GM12878 (cell line): ENCODE data around the gene MANF. TPM values are rescaled to one million over a fixed set of nuclear protein-coding genes. Genes with fewer than 3 reads are reported as not detected.

Source experiments
- ATAC-seq: fragments of 200-7000 bp; cut with Tn5 transposase; 3 replicates; pipeline ENCODE4 v1.9.1; 2020; ENCODE audit warnings: mild to moderate bottlenecking, moderate library complexity
- BruUV-seq: library from RNA; stranded (reverse); fragments of 400-500 nt; replicated peaks from 2 replicates; lab custom pipeline; 2021; lab: Mats Ljungman, UMichigan
- CTCF ChIA-PET: fragments of 300-600 bp; sonication (Branson Sonifier 250); formaldehyde crosslinking; extraction: SDS; loops from one replicate; lab custom pipeline; 2021; ENCODE audit warnings: inconsistent platforms; lab: Yijun Ruan, JAX
- POLR2A ChIA-PET: fragments of 350-600 bp; formaldehyde crosslinking; extraction: SDS; loops from one replicate; lab custom pipeline; 2021; ENCODE audit warnings: inconsistent platforms; lab: Charles Lee
- RAD21 ChIA-PET: fragments of 300-600 bp; sonication (Branson Sonifier 250); formaldehyde crosslinking; loops from one replicate; lab custom pipeline; 2023; ENCODE audit warnings: antibody characterized with exemption; ENCODE audit not compliant: unreplicated experiment; lab: Charles Lee
- SMC1A ChIA-PET: fragments of 300-600 bp; sonication (Branson Sonifier 250); formaldehyde crosslinking; loops from one replicate; lab custom pipeline; 2023; ENCODE audit not compliant: unreplicated experiment, uncharacterized antibody; lab: Charles Lee
- DNase-seq: peaks from one replicate; pipeline ENCODE4 v3.0.0-alpha.2; 2011; ENCODE audit warnings: low read depth, low spot score
- FAIRE-seq: peaks from 3 replicates; lab custom pipeline; 2011; peaks lifted over from hg19 to GRCh38; lab: Jason Lieb, UNC
- H2AFZ ChIP-seq: 2 replicates; pipeline ENCODE4 v1.6.0; 2011; ENCODE audit warnings: low read depth, low read length, control low read depth; ENCODE audit not compliant: control insufficient read depth
- H3K27ac ChIP-seq: 2 replicates; pipeline ENCODE4 v1.5.1; 2011; ENCODE audit warnings: control low read depth; ENCODE audit not compliant: control insufficient read depth, insufficient read depth
- H3K27me3 ChIP-seq, 2 experiments: replicated peaks in 1 of 2; 2 replicates each; pipeline versions ENCODE4 v1.6.0 to v1.6.1; 2011; ENCODE audit warnings: low read length in 1 of 2; ENCODE audit not compliant: control insufficient read depth in 2 of 2, insufficient read depth in 2 of 2
- H3K36me3 ChIP-seq, 2 experiments: 2 replicates each; pipeline ENCODE4 v1.5.1; 2011; ENCODE audit warnings: low read length in 1 of 2; ENCODE audit not compliant: control insufficient read depth in 2 of 2, insufficient read depth in 2 of 2
- H3K4me1 ChIP-seq: 2 replicates; pipeline ENCODE4 v1.6.1; 2011; ENCODE audit warnings: mild to moderate bottlenecking, low read length, moderate library complexity, mixed read lengths; ENCODE audit not compliant: control insufficient read depth, insufficient read depth
- H3K4me2 ChIP-seq: 2 replicates; pipeline ENCODE4 v1.6.0; 2011; ENCODE audit warnings: control low read depth; ENCODE audit not compliant: control insufficient read depth, insufficient read depth
- H3K4me3 ChIP-seq: fragments of 200-600 bp; sonication (generic); 2 replicates; pipeline ENCODE4 v1.5.1; 2016
- H3K79me2 ChIP-seq: 2 replicates; pipeline ENCODE4 v1.6.0; 2011; ENCODE audit warnings: low read length; ENCODE audit not compliant: control insufficient read depth, insufficient read depth
- H3K9ac ChIP-seq: 2 replicates; pipeline ENCODE4 v1.8.0; 2011; ENCODE audit warnings: low read length, control low read depth, mixed read lengths; ENCODE audit not compliant: control insufficient read depth, insufficient read depth
- H3K9me3 ChIP-seq: replicated peaks from 3 replicates; pipeline ENCODE4 v1.5.1; 2011; ENCODE audit warnings: mild to moderate bottlenecking, low read length; ENCODE audit not compliant: control insufficient read depth, insufficient read depth
- H4K20me1 ChIP-seq: 2 replicates; pipeline ENCODE4 v1.6.0; 2011; ENCODE audit not compliant: control insufficient read depth, insufficient read depth
- BACH1 ChIP-seq: fragments of 450-650 bp; IDR thresholded peaks from 2 replicates; pipeline ENCODE4 v1.6.1; 2017; ENCODE audit warnings: mild to moderate bottlenecking, borderline replicate concordance
- BHLHE40 ChIP-seq, 2 experiments: fragments of 450-650 bp in 1 of 2; IDR thresholded peaks; 2 replicates each; pipeline ENCODE4 v1.6.1; 2011 to 2017; ENCODE audit warnings: low read depth in 2 of 2, borderline replicate concordance in 1 of 2, improper control_type of control experiment in 1 of 2, low read length in 1 of 2, mild to moderate bottlenecking in 1 of 2
- CHD4 ChIP-seq: fragments of 200-600 bp; sonication (generic); IDR thresholded peaks from 2 replicates; pipeline ENCODE4 v1.6.1; 2016; ENCODE audit warnings: mild to moderate bottlenecking
- HCFC1 ChIP-seq: fragments of 150-350 bp; IDR thresholded peaks from 2 replicates; pipeline ENCODE4 v1.6.1; 2014; ENCODE audit warnings: low read length
- HDGF ChIP-seq: fragments of 450-650 bp; IDR thresholded peaks from 2 replicates; pipeline ENCODE4 v1.6.1; 2016; ENCODE audit warnings: antibody characterized with exemption
- IKZF2 ChIP-seq, 2 experiments: fragments of 450-650 bp; IDR thresholded peaks; 2 replicates each; pipeline ENCODE4 v1.6.1; 2017; ENCODE audit warnings: mild to moderate bottlenecking in 2 of 2, moderate library complexity in 2 of 2
- KDM1A ChIP-seq: fragments of 200-600 bp; sonication (generic); IDR thresholded peaks from 2 replicates; pipeline ENCODE4 v1.6.1; 2016; ENCODE audit warnings: borderline replicate concordance
- MEF2B ChIP-seq: fragments of 450-650 bp; IDR thresholded peaks from 2 replicates; pipeline ENCODE4 v1.6.1; 2018; ENCODE audit warnings: mild to moderate bottlenecking, moderate library complexity; ENCODE audit not compliant: partially characterized antibody, poor library complexity, severe bottlenecking
- NBN ChIP-seq: fragments of 450-650 bp; IDR thresholded peaks from 2 replicates; pipeline ENCODE4 v1.6.1; 2016
- PAX5 ChIP-seq: IDR thresholded peaks from 2 replicates; pipeline ENCODE4 v1.6.1; 2011; ENCODE audit warnings: low read depth, low read length, borderline replicate concordance
- POLR2AphosphoS5 ChIP-seq: IDR thresholded peaks from 2 replicates; pipeline ENCODE4 v1.6.1; 2011; ENCODE audit warnings: mild to moderate bottlenecking, low read length, inconsistent platforms
- SRF ChIP-seq, 2 experiments: IDR thresholded peaks; 2 replicates each; pipeline ENCODE4 v1.6.1; 2011; ENCODE audit warnings: low read depth in 2 of 2, low read length in 2 of 2, mild to moderate bottlenecking in 1 of 2, moderate library complexity in 1 of 2
- SUZ12 ChIP-seq: fragments of 200-600 bp; sonication (generic); IDR thresholded peaks from one replicate; pipeline ENCODE4 v1.6.1; 2018; ENCODE audit warnings: antibody characterized with exemption, mild to moderate bottlenecking; ENCODE audit not compliant: unreplicated experiment
- WRNIP1 ChIP-seq: IDR thresholded peaks from 2 replicates; pipeline ENCODE4 v1.6.1; 2011; ENCODE audit warnings: low read depth, low read length, improper control_type of control experiment, borderline replicate concordance
- ZBED1 ChIP-seq: IDR thresholded peaks from 2 replicates; pipeline ENCODE4 v1.6.1; 2016; ENCODE audit warnings: borderline replicate concordance
- WGBS: methylation state at CpG from one replicate; pipeline ENCODE4 v1.1.6; 2016; ENCODE audit warnings: low lambda C conversion rate; ENCODE audit not compliant: insufficient replicate concordance, insufficient coverage; ENCODE audit errors: missing lambda C conversion rate; 5-methylcytosine and 5-hydroxymethylcytosine counted together
- in situ Hi-C: fragments of 300-500 bp; cut with MboI; formaldehyde crosslinking; loops from 9 replicates; pipeline ENCODE4 v1.14.3; 2018; ENCODE audit warnings: mixed read lengths
- intact Hi-C: fragments of 100-400 bp; cut with micrococcal nuclease; formaldehyde crosslinking; loops from one replicate; pipeline ENCODE4 v1.14.2; 2022; ENCODE audit not compliant: unreplicated experiment
- polyA plus RNA-seq, 11 experiments: library from polyadenylated mRNA; depleted of rRNA in 4 of 11; unstranded in 6 of 11; stranded (reverse) in 5 of 11; fragments of >200 nt; fragmentation: Nextera tagmentation in 4 of 11; fragmentation: Illumina TruSeq in 1 of 11; extraction: Ambion mirVana in 4 of 11; extraction: Trizol in 1 of 11; gene quantifications; 1 replicate in 1 of 11; 2 replicates in 10 of 11; pipeline versions ENCODE4 v1.2.1 to v1.2.3, GENCODE V29; 2011 to 2016; ENCODE audit warnings: inconsistent platforms in 2 of 11, missing spikeins in 2 of 11, low read depth in 1 of 11
- total RNA-seq, 4 experiments: library from RNA; depleted of rRNA in 3 of 4; stranded (reverse); fragments of >200 nt in 3 of 4; fragmentation: Illumina TruSeq in 1 of 4; extraction: Trizol in 1 of 4; gene quantifications; 2 replicates each; pipeline versions ENCODE4 v1.2.1 to v1.2.3, GENCODE V29; 2013 to 2021
- TF ChIP-seq, protein P1 (sequence below): IDR thresholded peaks from 2 replicates; pipeline ENCODE4 v1.6.1; 2012; ENCODE audit warnings: low read depth, low read length, improper control_type of control experiment
- TF ChIP-seq, protein P2 (sequence below): fragments of 450-650 bp; formaldehyde crosslinking; IDR thresholded peaks from 2 replicates; pipeline ENCODE4 v1.4.0; 2020; ENCODE audit warnings: mild to moderate bottlenecking, moderate library complexity
- TF ChIP-seq, protein P3 (sequence below): IDR thresholded peaks from 2 replicates; pipeline ENCODE4 v1.6.1; 2011; ENCODE audit warnings: borderline replicate concordance, low read depth, mild to moderate bottlenecking, moderate library complexity, low read length; ENCODE audit not compliant: insufficient read depth, poor library complexity, severe bottlenecking

MANF gene
- total and polyA plus RNA-seq, 10 of the 15 experiments (the other 5 are each of a cell fraction or from before 2014, with no cell fraction given): 22.0 to 120 (median 82.9) TPM

DNA sequence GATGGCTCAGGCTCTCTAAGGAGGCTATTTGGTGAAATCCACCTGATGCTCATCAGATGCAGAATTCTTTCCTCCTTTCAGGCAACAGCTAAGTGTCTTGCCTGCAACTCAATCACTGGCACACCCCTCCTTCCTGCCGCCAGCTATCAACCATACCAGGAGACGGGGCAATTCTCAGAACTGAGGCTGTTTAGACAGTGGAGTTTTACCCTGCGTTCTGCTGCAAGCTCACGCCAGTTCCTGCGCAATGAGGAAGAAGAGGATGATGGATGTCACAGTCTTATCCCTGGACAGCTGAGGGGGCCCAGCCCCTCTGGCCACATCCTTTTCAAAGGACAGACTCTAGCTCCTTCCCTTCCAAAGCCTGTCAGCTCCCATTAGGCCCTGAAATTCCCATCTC is 7.0 kb upstream of the MANF start (continued):
- TF ChIP-seq, protein P1, sequence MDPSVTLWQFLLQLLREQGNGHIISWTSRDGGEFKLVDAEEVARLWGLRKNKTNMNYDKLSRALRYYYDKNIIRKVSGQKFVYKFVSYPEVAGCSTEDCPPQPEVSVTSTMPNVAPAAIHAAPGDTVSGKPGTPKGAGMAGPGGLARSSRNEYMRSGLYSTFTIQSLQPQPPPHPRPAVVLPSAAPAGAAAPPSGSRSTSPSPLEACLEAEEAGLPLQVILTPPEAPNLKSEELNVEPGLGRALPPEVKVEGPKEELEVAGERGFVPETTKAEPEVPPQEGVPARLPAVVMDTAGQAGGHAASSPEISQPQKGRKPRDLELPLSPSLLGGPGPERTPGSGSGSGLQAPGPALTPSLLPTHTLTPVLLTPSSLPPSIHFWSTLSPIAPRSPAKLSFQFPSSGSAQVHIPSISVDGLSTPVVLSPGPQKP: no peak
- TF ChIP-seq SUZ12 (no peak), ZBED1 (no peak), BHLHE40 (IDR thresholded peaks at IDR 0.05; ENCODE audit: borderline replicate concordance in 1 of 2, low read depth in 2 of 2, low read length in 1 of 2) (no peak), POLR2AphosphoS5 (no peak), HCFC1 (no peak)
- TF ChIP-seq, protein P2, sequence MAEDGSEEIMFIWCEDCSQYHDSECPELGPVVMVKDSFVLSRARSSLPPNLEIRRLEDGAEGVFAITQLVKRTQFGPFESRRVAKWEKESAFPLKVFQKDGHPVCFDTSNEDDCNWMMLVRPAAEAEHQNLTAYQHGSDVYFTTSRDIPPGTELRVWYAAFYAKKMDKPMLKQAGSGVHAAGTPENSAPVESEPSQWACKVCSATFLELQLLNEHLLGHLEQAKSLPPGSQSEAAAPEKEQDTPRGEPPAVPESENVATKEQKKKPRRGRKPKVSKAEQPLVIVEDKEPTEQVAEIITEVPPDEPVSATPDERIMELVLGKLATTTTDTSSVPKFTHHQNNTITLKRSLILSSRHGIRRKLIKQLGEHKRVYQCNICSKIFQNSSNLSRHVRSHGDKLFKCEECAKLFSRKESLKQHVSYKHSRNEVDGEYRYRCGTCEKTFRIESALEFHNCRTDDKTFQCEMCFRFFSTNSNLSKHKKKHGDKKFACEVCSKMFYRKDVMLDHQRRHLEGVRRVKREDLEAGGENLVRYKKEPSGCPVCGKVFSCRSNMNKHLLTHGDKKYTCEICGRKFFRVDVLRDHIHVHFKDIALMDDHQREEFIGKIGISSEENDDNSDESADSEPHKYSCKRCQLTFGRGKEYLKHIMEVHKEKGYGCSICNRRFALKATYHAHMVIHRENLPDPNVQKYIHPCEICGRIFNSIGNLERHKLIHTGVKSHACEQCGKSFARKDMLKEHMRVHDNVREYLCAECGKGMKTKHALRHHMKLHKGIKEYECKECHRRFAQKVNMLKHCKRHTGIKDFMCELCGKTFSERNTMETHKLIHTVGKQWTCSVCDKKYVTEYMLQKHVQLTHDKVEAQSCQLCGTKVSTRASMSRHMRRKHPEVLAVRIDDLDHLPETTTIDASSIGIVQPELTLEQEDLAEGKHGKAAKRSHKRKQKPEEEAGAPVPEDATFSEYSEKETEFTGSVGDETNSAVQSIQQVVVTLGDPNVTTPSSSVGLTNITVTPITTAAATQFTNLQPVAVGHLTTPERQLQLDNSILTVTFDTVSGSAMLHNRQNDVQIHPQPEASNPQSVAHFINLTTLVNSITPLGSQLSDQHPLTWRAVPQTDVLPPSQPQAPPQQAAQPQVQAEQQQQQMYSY: no peak

DNA sequence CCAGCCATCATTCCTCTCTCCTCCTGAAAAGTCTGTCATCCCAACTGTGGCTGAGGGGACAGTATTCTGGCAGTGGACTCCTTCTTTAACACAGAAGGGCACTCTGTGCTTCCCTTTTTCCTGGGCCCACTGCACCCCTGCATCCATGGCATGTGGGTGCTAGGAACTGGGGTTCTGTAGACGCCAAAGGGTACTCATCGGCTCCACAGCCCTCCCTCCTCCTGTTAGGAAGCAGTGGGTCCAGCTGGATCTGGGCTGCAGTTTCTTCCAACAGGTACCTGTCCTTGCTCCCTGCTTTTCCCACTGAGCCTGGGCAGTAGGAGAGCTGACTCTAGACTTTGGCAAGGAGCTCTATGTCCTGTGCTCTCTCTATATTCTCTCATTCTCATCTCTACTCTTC is 6.4 kb upstream of the MANF start:
- intact Hi-C loops (no loop called here), in situ Hi-C loops (loop anchor here (5.0 kb wide), 2 partner anchors 411 to 761 kb away; partner anchors contain the start of gene MAPKAPK3)
- no TSS peak for BruUV-seq
- 79% methylated on average over 2 of the region's 2 CpGs for WGBS
- Histone ChIP-seq H4K20me1 (no peaks in the 10 kb centered on the region), H3K4me1 (peaks cover 8% of the 10 kb centered on the region), H3K9me3 (no peaks in the 10 kb centered on the region), H3K36me3 (no peaks in the 10 kb centered on the region), H3K4me3 (no peak overlapping the region), H3K27me3 (no peaks in the 10 kb centered on the region; a peak in 1 of 4 replicates), H3K4me2 (no peak overlapping the region), H3K9ac (no peak overlapping the region), H2AFZ (no peak overlapping the region), H3K79me2 (peaks cover 7% of the 10 kb centered on the region), H3K27ac (no peak overlapping the region)
- DNase-seq (no peak), ATAC-seq (no peak), FAIRE-seq (no peak)
- ChIA-PET CTCF (interaction anchor here (2.6 kb wide), 1 partner anchor 10 kb away, joined by 13 read pairs; no protein-coding TSS in a partner anchor), RAD21 (no interaction called here), POLR2A (no interaction called here), SMC1A (interaction anchor here (1.2 kb wide), 1 partner anchor 763 kb away, joined by 3 read pairs; no protein-coding TSS in a partner anchor)
- TF ChIP-seq IKZF2 (IDR thresholded peaks at IDR 0.05): no peak
- no peak for TF ChIP-seq PAX5
- TF ChIP-seq WRNIP1: no peak
- TF ChIP-seq BACH1: no peak
- TF ChIP-seq MEF2B: no peak
- no peak for TF ChIP-seq SRF (IDR thresholded peaks at IDR 0.05; ENCODE audit: low read depth in 2 of 2, low read length in 2 of 2)
- no peak for TF ChIP-seq CHD4
- TF ChIP-seq, protein P3, sequence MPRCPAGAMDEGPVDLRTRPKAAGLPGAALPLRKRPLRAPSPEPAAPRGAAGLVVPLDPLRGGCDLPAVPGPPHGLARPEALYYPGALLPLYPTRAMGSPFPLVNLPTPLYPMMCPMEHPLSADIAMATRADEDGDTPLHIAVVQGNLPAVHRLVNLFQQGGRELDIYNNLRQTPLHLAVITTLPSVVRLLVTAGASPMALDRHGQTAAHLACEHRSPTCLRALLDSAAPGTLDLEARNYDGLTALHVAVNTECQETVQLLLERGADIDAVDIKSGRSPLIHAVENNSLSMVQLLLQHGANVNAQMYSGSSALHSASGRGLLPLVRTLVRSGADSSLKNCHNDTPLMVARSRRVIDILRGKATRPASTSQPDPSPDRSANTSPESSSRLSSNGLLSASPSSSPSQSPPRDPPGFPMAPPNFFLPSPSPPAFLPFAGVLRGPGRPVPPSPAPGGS: no peak
- no peak for TF ChIP-seq NBN
- TF ChIP-seq KDM1A: no peak
- TF ChIP-seq HDGF: no peak
